HCT116 (cell line): ENCODE results near the gene LPAR3. TPM values are rescaled to one million over a fixed set of nuclear protein-coding genes. Genes with fewer than 3 reads are reported as not detected.

Experiments used
- ATAC-seq: fragments of 200-7000 bp; cut with Tn5 transposase; 2 replicates; pipeline ENCODE4 v1.9.1; 2020; ENCODE audit warnings: mild to moderate bottlenecking, moderate library complexity
- BruUV-seq: library from RNA; stranded (reverse); fragments of 400-500 nt; replicated peaks from 2 replicates; lab custom pipeline; 2021; lab: Mats Ljungman, UMichigan
- CTCF ChIA-PET: fragments of 300-600 bp; sonication (Branson Sonifier 250); formaldehyde crosslinking; loops from one replicate; lab custom pipeline; 2021; ENCODE audit warnings: antibody characterized with exemption; lab: Charles Lee
- POLR2A ChIA-PET: fragments of 300-600, 350-600 bp; sonication (Branson Sonifier 250); formaldehyde crosslinking; loops from one replicate; lab custom pipeline; 2021; ENCODE audit warnings: antibody characterized with exemption; lab: Charles Lee
- RAD21 ChIA-PET, 2 experiments: fragments of 300-600 bp; sonication (Branson Sonifier 250); formaldehyde crosslinking; loops; one replicate each; lab custom pipeline; 2023; ENCODE audit warnings: low total read pairs in 2 of 2; ENCODE audit not compliant: uncharacterized antibody in 2 of 2, unreplicated experiment in 2 of 2, low non-redundant PET in 1 of 2; lab: Charles Lee
- DNase-seq: peaks from one replicate; pipeline ENCODE4 v3.0.0-alpha.2; 2010; ENCODE audit warnings: low read depth, low spot score
- H2AFZ ChIP-seq: fragments of 200-600 bp; shearing (Covaris generic), sonication (generic); 2 replicates; pipeline ENCODE4 v1.6.1; 2017; ENCODE audit warnings: low read depth, mixed run types, mixed read lengths, antibody characterized with exemption, low read length; ENCODE audit not compliant: poor library complexity, severe bottlenecking
- H3K27ac ChIP-seq: 2 replicates; pipeline ENCODE4 v1.5.1; 2012; ENCODE audit warnings: low read depth, low read length
- H3K27me3 ChIP-seq: fragments of 200-600 bp; sonication (generic); 2 replicates; pipeline ENCODE4 v1.6.1; 2016; ENCODE audit warnings: mixed run types, low read length, mixed read lengths; ENCODE audit not compliant: insufficient read depth
- H3K36me3 ChIP-seq, 2 experiments: fragments of 200-500 bp in 1 of 2; fragments of 200-600 bp in 1 of 2; sonication (Bioruptor generic) in 1 of 2; sonication (generic) in 1 of 2; 2 replicates each; pipeline versions ENCODE4 v1.5.1 to v1.6.1; 2014 to 2016; ENCODE audit warnings: low read length in 2 of 2, inconsistent platforms in 1 of 2, mixed read lengths in 1 of 2, mixed run types in 1 of 2; ENCODE audit not compliant: insufficient read depth in 2 of 2, control insufficient read depth in 1 of 2
- H3K4me1 ChIP-seq, 2 experiments: fragments of 200-600 bp in 1 of 2; sonication (generic) in 1 of 2; 2 replicates each; pipeline versions ENCODE4 v1.5.1 to v1.6.1; 2012 to 2017; ENCODE audit warnings: low read length in 2 of 2, inconsistent platforms in 1 of 2, mild to moderate bottlenecking in 1 of 2, mixed read lengths in 1 of 2, mixed run types in 1 of 2, moderate library complexity in 1 of 2; ENCODE audit not compliant: insufficient read depth in 2 of 2, control insufficient read depth in 1 of 2
- H3K4me2 ChIP-seq: fragments of 200-600 bp; sonication (generic); 2 replicates; pipeline ENCODE4 v1.6.1; 2017; ENCODE audit warnings: mixed run types, low read length, mixed read lengths
- H3K4me3 ChIP-seq, 2 experiments: fragments of 200-600 bp in 1 of 2; sonication (generic) in 1 of 2; replicated peaks in 1 of 2; 2 replicates each; pipeline ENCODE4 v1.5.1; 2011 to 2016; ENCODE audit warnings: low read length in 2 of 2, control low read depth in 1 of 2, low read depth in 1 of 2, mild to moderate bottlenecking in 1 of 2, mixed read lengths in 1 of 2, mixed run types in 1 of 2
- H3K79me2 ChIP-seq: fragments of 200-600 bp; sonication (generic); 2 replicates; pipeline ENCODE4 v1.6.1; 2017; ENCODE audit warnings: mild to moderate bottlenecking, mixed run types, low read length, moderate library complexity, mixed read lengths; ENCODE audit not compliant: insufficient read depth
- H3K9ac ChIP-seq: fragments of 200-600 bp; sonication (generic); 2 replicates; pipeline ENCODE4 v1.6.1; 2016; ENCODE audit warnings: low read length, mixed read lengths
- H3K9me2 ChIP-seq: fragments of 200-600 bp; sonication (generic), shearing (Covaris generic); 2 replicates; pipeline ENCODE4 v1.6.1; 2017; ENCODE audit warnings: mixed run types, mild to moderate bottlenecking, moderate library complexity; ENCODE audit not compliant: insufficient read depth
- H3K9me3 ChIP-seq, 2 experiments: fragments of 200-500 bp in 1 of 2; fragments of 200-600 bp in 1 of 2; sonication (Bioruptor generic) in 1 of 2; sonication (generic) in 1 of 2; 2 replicates each; pipeline ENCODE4 v1.6.1; 2014 to 2017; ENCODE audit warnings: low read length in 2 of 2, mixed read lengths in 2 of 2, inconsistent platforms in 1 of 2, low read depth in 1 of 2, mild to moderate bottlenecking in 1 of 2, mixed run types in 1 of 2, moderate library complexity in 1 of 2; ENCODE audit not compliant: control insufficient read depth in 1 of 2, insufficient read depth in 1 of 2
- H4K20me1 ChIP-seq: fragments of 200-600 bp; sonication (generic), shearing (Covaris generic); 2 replicates; pipeline ENCODE4 v1.6.1; 2017; ENCODE audit warnings: mixed run types, mild to moderate bottlenecking, moderate library complexity; ENCODE audit not compliant: insufficient read depth
- ATF3 ChIP-seq: IDR thresholded peaks from 2 replicates; pipeline ENCODE4 v1.6.1; 2012
- CBX3 ChIP-seq: IDR thresholded peaks from 2 replicates; pipeline ENCODE4 v1.6.1; 2012; ENCODE audit warnings: low read depth
- CEBPB ChIP-seq: IDR thresholded peaks from 2 replicates; pipeline ENCODE4 v1.6.1; 2012; ENCODE audit warnings: low read depth
- CTCF ChIP-seq, 3 experiments: fragments of 200-600 bp in 1 of 3; sonication (generic) in 1 of 3; IDR thresholded peaks in 2 of 3; conservative IDR thresholded peaks in 1 of 3; 2 replicates each; pipeline ENCODE4 v1.5.1; 2012 to 2017; ENCODE audit warnings: low read depth in 2 of 3, low read length in 2 of 3, antibody characterized with exemption in 1 of 3, borderline replicate concordance in 1 of 3, control low read depth in 1 of 3, mild to moderate bottlenecking in 1 of 3, mixed read lengths in 1 of 3, mixed run types in 1 of 3, moderate library complexity in 1 of 3; ENCODE audit not compliant: insufficient read depth in 1 of 3
- EGR1 ChIP-seq: IDR thresholded peaks from 2 replicates; pipeline ENCODE4 v1.6.1; 2012; ENCODE audit warnings: low read depth
- ELF1 ChIP-seq: IDR thresholded peaks from 2 replicates; pipeline ENCODE4 v1.6.1; 2012; ENCODE audit warnings: low read depth, borderline replicate concordance
- EZH2 ChIP-seq: fragments of 200-600 bp; sonication (generic); IDR thresholded peaks from 2 replicates; pipeline ENCODE4 v1.6.1; 2017; ENCODE audit warnings: antibody characterized with exemption, mixed run types
- EZH2phosphoT487 ChIP-seq: fragments of 200-600 bp; IDR thresholded peaks from 2 replicates; pipeline ENCODE4 v1.6.1; 2018; ENCODE audit warnings: antibody characterized with exemption, borderline replicate concordance
- MAX ChIP-seq: IDR thresholded peaks from 2 replicates; pipeline ENCODE4 v1.6.1; 2012
- POLR2A ChIP-seq: IDR thresholded peaks from 2 replicates; pipeline ENCODE4 v1.7.0; 2011; ENCODE audit warnings: borderline replicate concordance; ENCODE audit not compliant: insufficient read depth, insufficient read length; ENCODE audit errors: extremely low read depth
- POLR2AphosphoS5 ChIP-seq: IDR thresholded peaks from 2 replicates; pipeline ENCODE4 v1.6.1; 2011; ENCODE audit warnings: mild to moderate bottlenecking, low read depth, low read length, moderate library complexity
- SIN3A ChIP-seq: IDR thresholded peaks from 2 replicates; pipeline ENCODE4 v1.6.1; 2012; ENCODE audit warnings: low read depth
- SP1 ChIP-seq: IDR thresholded peaks from 2 replicates; pipeline ENCODE4 v1.6.1; 2012; ENCODE audit warnings: low read depth
- TCF7L2 ChIP-seq: IDR thresholded peaks from 2 replicates; pipeline ENCODE4 v1.7.0; 2011; ENCODE audit warnings: borderline replicate concordance, inconsistent platforms; ENCODE audit not compliant: insufficient read depth, insufficient read length; ENCODE audit errors: extremely low read depth
- YY1 ChIP-seq: IDR thresholded peaks from 2 replicates; pipeline ENCODE4 v1.6.1; 2011; ENCODE audit warnings: low read length, low read depth, moderate library complexity, mild to moderate bottlenecking; ENCODE audit not compliant: insufficient replicate concordance; ENCODE audit errors: extremely low read depth
- ZFX ChIP-seq: fragments of 450-650 bp; IDR thresholded peaks from 2 replicates; pipeline ENCODE4 v1.6.1; 2017
- ZNF274 ChIP-seq: fragments of 200-500 bp; sonication (Bioruptor generic); IDR thresholded peaks from 2 replicates; pipeline ENCODE4 v1.6.1; 2014; ENCODE audit warnings: mild to moderate bottlenecking, low read depth, low read length, inconsistent platforms
- intact Hi-C: fragments of 100-400 bp; cut with micrococcal nuclease; formaldehyde crosslinking; loops from 2 replicates; pipeline ENCODE4 v1.10.0; 2022
- total RNA-seq: library from RNA; stranded (reverse); gene quantifications from one replicate; pipeline ENCODE4 v1.2.1, GENCODE V29; 2021; ENCODE audit not compliant: unreplicated experiment
- TF ChIP-seq, protein P1 (sequence below): IDR thresholded peaks from 2 replicates; pipeline ENCODE4 v1.6.1; 2011; ENCODE audit warnings: mild to moderate bottlenecking, low read length, moderate library complexity; ENCODE audit not compliant: insufficient replicate concordance; ENCODE audit errors: extremely low read depth

LPAR3 gene
- total RNA-seq, 1 experiment from 2014 or later = 27.2 TPM

GRCh38 chr1:84763912-84764680 lies 128.9 kb downstream of the LPAR3 start:
- no peaks in the 10 kb centered on the region for H3K9me3 ChIP-seq
- H3K4me2 ChIP-seq = no peak overlapping the region
- ChIA-PET CTCF (interaction anchor here (1.7 kb wide), 1 partner anchor 18 kb away, joined by 5 read pairs; no protein-coding TSS in a partner anchor), POLR2A (no interaction called here), RAD21 (no interaction called here)
- no peaks in the 10 kb centered on the region; the same call in 1 of the 2 replicates for H3K9me2 ChIP-seq
- no peak overlapping the region for H3K27ac ChIP-seq
- H3K36me3 ChIP-seq = no peaks in the 10 kb centered on the region
- ATAC-seq (no peak), DNase-seq (no peak)
- no peaks in the 10 kb centered on the region for H3K27me3 ChIP-seq
- H3K9ac ChIP-seq = no peak overlapping the region
- intact Hi-C loops = no loop called here
- no peak overlapping the region for H3K4me3 ChIP-seq
- no peaks in the 10 kb centered on the region for H3K79me2 ChIP-seq
- H4K20me1 ChIP-seq = no peaks in the 10 kb centered on the region
- no peak overlapping the region for H2AFZ ChIP-seq
- TF ChIP-seq CBX3 (no peak), SP1 (no peak), TCF7L2 (no peak), SIN3A (no peak), CEBPB (no peak), POLR2AphosphoS5 (no peak), MAX (no peak), CTCF (IDR thresholded peaks at IDR 0.05 in 2 of 3, conservative IDR thresholded peaks at IDR 0.05 in 1 of 3; ENCODE audit: borderline replicate concordance in 1 of 3, insufficient read depth in 1 of 3, low read depth in 2 of 3, low read length in 2 of 3) (no peak), ATF3 (no peak), YY1 (no peak), ZFX (no peak), EZH2 (no peak), ZNF274 (no peak), EGR1 (no peak), POLR2A (no peak), ELF1 (no peak), EZH2phosphoT487 (no peak)
- TF ChIP-seq, protein P1, sequence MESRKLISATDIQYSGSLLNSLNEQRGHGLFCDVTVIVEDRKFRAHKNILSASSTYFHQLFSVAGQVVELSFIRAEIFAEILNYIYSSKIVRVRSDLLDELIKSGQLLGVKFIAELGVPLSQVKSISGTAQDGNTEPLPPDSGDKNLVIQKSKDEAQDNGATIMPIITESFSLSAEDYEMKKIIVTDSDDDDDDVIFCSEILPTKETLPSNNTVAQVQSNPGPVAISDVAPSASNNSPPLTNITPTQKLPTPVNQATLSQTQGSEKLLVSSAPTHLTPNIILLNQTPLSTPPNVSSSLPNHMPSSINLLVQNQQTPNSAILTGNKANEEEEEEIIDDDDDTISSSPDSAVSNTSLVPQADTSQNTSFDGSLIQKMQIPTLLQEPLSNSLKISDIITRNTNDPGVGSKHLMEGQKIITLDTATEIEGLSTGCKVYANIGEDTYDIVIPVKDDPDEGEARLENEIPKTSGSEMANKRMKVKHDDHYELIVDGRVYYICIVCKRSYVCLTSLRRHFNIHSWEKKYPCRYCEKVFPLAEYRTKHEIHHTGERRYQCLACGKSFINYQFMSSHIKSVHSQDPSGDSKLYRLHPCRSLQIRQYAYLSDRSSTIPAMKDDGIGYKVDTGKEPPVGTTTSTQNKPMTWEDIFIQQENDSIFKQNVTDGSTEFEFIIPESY = no peak
- no peaks in the 10 kb centered on the region for H3K4me1 ChIP-seq
- BruUV-seq = no TSS peak
